A549 treated with RU486 at 1 μM for 4 hours (cell line): ENCODE measurements around the gene CEP350. TPM values are rescaled to one million over a fixed set of nuclear protein-coding genes. Genes with fewer than 3 reads are reported as not detected.

Experiments
- total RNA-seq: library from RNA; stranded (reverse); fragments of 200-300 nt; extraction: Qiagen RNA extraction; gene quantifications from 5 replicates; pipeline ENCODE4 v1.2.3, GENCODE V29; 2022; ENCODE audit warnings: low read depth

Gene CEP350
- total RNA-seq, result 6.7 to 12.4 TPM (median 12.3 TPM) in 5 replicates

DNA sequence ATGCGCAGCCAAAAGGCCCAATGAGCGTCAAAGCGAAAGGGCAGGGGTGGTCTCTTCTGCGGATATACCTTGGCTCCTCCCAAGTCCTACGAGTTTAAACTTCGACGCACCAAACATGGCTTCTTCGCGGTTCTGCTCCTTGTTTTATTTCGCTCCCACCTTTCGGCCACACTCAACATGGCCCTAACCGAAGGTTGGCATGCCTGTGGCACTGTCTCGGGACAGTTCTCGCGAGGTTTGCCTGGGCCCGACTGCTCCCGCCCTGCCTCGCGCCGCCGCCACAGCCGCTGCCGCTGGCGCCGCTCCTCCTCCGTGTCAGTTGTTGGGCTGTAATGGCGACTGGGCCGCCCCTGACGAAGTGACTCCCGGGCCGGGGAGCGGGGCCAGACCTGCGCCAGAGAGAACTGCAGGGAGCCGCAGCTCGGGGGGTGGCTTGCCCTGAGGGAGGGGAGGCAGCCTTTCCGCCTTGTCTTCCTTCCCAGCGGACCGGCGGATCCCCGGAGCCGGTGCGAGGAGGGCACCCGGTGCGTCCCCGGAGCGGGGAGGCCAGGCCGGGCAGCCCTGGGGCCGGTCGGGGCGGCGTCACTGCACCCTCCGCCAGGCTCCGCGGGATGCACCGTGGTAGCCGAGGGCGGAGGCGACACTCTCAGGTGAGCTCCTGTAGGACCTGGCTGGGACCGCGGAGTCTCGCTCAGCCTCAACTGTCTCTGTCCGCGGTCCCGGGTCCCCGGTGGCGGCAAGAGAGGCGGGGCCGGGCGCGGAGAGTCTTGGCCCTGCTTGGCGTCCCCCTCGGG, at the start of gene CEP350:
CEP350 (plus strand) TSS at position 318 of the 794 bp plus-strand sequence. CDS start 31,372 bp downstream, outside the sequence.

DNA sequence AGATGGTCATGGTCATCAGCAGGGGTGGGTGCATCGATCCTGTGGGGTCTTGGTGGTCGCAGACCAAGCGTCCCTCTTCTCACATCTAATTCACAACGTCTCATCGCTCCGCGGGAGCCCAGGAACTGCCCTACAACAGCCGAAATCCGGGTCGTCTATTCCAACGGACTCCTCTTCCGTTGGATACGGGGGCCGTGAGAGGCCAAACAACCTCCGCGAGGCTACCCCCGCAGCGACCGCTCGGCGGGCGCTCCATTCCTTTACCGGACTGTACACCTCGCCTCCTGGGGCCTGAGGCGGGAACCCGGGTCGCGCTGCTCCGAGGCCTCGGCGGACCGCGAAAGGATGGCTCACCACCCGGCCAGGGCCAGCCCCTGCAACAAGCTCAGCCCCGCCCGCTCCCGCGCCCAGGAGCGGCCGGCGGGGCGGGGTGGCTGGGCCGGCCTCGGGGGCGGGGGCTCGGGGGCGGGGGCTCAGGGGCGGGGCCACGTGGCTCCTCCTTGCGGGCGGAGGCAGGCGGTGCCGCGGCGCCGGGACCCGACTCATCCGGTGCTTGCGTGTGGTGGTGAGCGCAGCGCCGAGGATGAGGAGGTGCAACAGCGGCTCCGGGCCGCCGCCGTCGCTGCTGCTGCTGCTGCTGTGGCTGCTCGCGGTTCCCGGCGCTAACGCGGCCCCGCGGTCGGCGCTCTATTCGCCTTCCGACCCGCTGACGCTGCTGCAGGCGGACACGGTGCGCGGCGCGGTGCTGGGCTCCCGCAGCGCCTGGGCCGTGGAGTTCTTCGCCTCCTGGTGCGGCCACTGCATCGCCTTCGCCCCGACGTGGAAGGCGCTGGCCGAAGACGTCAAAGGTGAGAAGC, 199.9 kb downstream of the CEP350 start, which contains the start of gene QSOX1:
QSOX1 (plus strand) TSS at position 545 of the 857 bp plus-strand sequence; CDS start at position 584, 39 bp downstream.

Other genes starting within 250 kb of the CEP350 start
- not detected in 5 replicates for gene FAM163A, start 211.5 kb upstream of the CEP350 start, total RNA-seq
- 14.4 to 19.9 TPM (median 18.0 TPM) in 5 replicates for gene TOR1AIP2, start 77.0 kb upstream of the CEP350 start, total RNA-seq
- gene TOR1AIP1, start 72.5 kb upstream of the CEP350 start, total RNA-seq, result 29.6 to 39.0 TPM (median 32.9 TPM) in 5 replicates
- 62.2 to 90.9 TPM (median 82.0 TPM) in 5 replicates for gene QSOX1, start 200.1 kb downstream of the CEP350 start, total RNA-seq